ENCODE results near the gene ADGRG2. TPM values are rescaled to one million over a fixed set of nuclear protein-coding genes. Genes with fewer than 3 reads are reported as not detected.

ADGRG2 gene, protein sequence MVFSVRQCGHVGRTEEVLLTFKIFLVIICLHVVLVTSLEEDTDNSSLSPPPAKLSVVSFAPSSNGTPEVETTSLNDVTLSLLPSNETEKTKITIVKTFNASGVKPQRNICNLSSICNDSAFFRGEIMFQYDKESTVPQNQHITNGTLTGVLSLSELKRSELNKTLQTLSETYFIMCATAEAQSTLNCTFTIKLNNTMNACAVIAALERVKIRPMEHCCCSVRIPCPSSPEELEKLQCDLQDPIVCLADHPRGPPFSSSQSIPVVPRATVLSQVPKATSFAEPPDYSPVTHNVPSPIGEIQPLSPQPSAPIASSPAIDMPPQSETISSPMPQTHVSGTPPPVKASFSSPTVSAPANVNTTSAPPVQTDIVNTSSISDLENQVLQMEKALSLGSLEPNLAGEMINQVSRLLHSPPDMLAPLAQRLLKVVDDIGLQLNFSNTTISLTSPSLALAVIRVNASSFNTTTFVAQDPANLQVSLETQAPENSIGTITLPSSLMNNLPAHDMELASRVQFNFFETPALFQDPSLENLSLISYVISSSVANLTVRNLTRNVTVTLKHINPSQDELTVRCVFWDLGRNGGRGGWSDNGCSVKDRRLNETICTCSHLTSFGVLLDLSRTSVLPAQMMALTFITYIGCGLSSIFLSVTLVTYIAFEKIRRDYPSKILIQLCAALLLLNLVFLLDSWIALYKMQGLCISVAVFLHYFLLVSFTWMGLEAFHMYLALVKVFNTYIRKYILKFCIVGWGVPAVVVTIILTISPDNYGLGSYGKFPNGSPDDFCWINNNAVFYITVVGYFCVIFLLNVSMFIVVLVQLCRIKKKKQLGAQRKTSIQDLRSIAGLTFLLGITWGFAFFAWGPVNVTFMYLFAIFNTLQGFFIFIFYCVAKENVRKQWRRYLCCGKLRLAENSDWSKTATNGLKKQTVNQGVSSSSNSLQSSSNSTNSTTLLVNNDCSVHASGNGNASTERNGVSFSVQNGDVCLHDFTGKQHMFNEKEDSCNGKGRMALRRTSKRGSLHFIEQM
- not detected in 2 replicates for total RNA-seq (2014; rRNA removed; shearing (Covaris generic))

DNA sequence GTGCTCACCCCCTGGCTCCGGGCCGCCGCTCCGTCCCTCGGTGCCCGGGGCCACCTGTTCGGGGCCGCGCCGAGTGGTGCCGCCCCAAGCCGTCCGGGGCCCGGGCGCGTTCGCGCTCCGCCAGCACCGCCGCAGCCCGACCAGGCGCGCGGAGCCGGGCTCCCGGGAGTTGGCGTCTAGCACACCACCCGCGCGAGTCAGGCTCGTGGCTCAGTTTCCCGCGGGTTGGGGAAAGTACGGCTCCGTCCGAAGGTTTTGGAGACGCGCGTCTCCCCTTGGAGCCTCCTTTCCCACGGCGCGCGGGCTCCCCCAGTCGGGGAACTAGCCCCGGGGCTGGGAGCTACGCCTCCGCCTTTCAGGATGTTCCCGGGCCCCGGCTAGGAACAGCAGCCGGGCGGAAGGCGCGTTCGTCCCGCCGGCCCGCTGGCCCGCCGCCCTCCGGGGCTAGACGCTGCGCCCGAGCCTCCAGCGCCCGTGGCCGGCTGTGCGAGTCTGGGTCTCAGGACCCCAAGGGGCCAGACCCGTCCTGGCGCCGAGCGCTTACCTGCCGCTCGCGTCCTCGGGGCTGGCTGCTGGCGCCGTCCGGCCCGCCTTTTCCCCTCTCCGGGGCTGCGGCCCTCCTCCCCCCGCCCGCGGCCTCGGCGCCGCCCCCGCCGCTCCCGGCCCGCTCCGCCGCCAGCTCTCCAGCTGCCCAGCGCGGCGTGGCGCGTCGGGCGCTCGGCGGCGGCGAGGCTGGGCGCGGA, at the start of gene ADGRG2:
TSS of gene ADGRG2 (minus strand) at position 571 of the 743 bp plus-strand sequence. CDS start 53,634 bp downstream, outside the sequence.
- in situ Hi-C loops (cut with HindIII; ENCODE audit: low sequenced_read_pairs) = no loop called here
- DNase-seq (ENCODE audit: low spot score) = no peak

DNA sequence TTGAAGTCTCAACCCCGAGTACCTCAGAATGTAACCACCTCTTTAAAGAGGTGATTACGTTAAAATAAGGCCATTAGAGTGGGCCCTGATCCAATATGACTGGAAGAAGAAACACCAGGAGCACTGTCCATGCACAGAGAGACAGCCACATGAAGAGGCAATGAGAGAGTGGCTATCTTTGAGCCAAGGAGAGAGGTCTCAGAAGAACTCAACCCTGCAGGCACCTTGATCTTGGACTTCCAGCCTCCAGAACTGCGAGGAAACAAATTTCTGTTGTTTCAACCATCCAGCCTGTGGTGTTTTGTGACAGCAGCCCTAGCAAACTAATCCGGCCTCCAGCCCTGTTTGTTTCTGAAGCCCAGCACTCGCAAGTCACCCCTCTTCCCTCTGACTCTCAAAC, 46.3 kb upstream of the ADGRG2 start:
- DNase-seq (ENCODE audit: low spot score) = no peak
- in situ Hi-C loops (cut with HindIII; ENCODE audit: low sequenced_read_pairs) = no loop called here

- no peak for DNase-seq (ENCODE audit: low spot score)
- in situ Hi-C loops (cut with HindIII; ENCODE audit: low sequenced_read_pairs) = no loop called here
These were observed 40.6 kb upstream of the ADGRG2 start for GRCh38 chrX:19162851-19163250.

DNA sequence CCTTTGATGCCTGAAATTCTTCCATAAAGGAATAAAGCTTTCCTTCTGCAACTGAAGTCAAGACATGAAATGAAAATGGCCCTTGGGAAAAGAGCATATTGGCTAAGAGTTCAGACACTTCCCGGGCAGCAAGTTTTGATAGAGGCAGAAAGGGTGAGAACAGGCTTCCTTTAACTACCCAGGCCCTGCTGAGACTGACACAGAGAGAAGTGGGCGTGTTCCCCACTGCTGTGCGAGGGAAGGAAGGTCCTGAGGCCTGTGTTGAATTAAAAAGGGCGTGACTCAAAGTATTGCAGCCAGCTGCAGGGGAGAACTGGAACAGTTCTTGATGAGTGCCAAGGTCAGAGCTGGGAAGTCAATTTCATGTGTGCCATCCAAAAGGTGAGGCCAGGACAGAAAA, 33.9 kb upstream of the ADGRG2 start:
- in situ Hi-C loops (cut with HindIII; ENCODE audit: low sequenced_read_pairs) = no loop called here
- no peak for DNase-seq (ENCODE audit: low spot score)

DNA sequence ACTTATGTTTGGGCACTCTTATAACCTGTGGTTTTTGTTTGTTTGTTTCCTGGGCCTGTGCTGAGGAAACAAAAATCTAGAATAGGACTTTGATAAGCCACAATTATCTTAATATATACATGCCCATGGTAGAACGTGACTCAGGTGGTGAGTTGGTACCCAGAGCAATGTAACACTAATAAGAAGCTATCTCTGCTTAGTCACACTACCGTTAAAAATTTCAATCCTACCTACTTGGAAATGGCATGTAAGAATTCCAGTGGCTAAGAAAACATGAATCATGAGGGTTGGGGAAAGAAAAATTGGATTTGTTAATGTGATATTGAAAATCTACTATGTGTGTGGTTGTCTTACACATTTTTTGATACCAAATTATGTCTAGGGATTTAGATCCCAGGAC, 30.5 kb upstream of the ADGRG2 start:
- DNase-seq (ENCODE audit: low spot score) = no peak
- in situ Hi-C loops (cut with HindIII; ENCODE audit: low sequenced_read_pairs) = no loop called here

DNA sequence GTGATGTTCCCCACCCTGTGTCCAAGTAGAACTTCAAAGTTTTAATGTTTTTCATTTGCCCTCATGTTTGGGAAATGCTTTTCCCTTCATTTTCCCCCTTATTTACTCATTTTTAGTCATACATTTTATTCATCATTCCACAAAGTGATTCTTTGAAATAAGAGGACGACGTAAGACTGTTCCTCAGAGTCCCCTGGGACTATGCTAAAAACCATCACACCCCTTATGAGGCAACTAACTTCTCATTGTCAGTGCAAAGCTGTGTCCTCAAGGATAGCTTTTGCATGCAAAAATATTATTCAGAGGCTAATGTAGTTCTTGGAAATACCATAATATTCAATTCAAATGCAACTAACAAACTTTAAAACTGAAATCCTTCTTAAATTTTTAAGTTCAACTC, 14.8 kb upstream of the ADGRG2 start:
- in situ Hi-C loops (cut with HindIII; ENCODE audit: low sequenced_read_pairs) = no loop called here
- DNase-seq (ENCODE audit: low spot score) = no peak

- DNase-seq (ENCODE audit: low spot score) = no peak
- in situ Hi-C loops (cut with HindIII; ENCODE audit: low sequenced_read_pairs) = no loop called here
These were observed 11.5 kb upstream of the ADGRG2 start for GRCh38 chrX:19133784-19134183.

DNA sequence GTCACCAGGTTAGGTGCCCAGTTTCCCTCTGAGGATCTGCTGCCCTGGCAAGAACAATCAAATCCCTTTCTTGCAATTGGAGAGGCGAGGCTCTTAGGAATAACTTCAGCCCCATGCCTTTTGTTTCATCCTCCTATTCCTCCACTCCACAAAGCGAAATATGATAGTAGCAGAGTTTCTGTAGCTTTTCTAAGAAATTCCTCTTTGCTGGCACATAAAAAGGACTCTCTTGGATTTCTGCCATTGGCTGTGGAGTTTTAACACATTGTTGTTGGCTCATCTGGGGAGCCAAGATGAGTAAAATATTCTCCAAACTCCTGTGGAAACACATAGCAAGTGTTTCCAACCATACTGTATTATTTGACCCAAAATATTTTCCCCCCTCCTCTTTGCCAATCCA, 11.0 kb upstream of the ADGRG2 start:
- in situ Hi-C loops (cut with HindIII; ENCODE audit: low sequenced_read_pairs) = no loop called here
- DNase-seq (ENCODE audit: low spot score) = no peak

GRCh38 chrX:19130628-19131027, 8.4 kb upstream of the ADGRG2 start:
- in situ Hi-C loops (cut with HindIII; ENCODE audit: low sequenced_read_pairs) = no loop called here
- DNase-seq (ENCODE audit: low spot score) = no peak

GRCh38 chrX:19129694-19130093, 7.4 kb upstream of the ADGRG2 start:
- in situ Hi-C loops (cut with HindIII; ENCODE audit: low sequenced_read_pairs) = no loop called here
- no peak for DNase-seq (ENCODE audit: low spot score)

GRCh38 chrX:19127649-19128168, 5.4 kb upstream of the ADGRG2 start:
- no peak for DNase-seq (ENCODE audit: low spot score)
- in situ Hi-C loops (cut with HindIII; ENCODE audit: low sequenced_read_pairs) = no loop called here

GRCh38 chrX:19122641-19123009, 357 bp upstream of the ADGRG2 start:
- DNase-seq (ENCODE audit: low spot score) = no peak
- in situ Hi-C loops (cut with HindIII; ENCODE audit: low sequenced_read_pairs) = no loop called here

DNA sequence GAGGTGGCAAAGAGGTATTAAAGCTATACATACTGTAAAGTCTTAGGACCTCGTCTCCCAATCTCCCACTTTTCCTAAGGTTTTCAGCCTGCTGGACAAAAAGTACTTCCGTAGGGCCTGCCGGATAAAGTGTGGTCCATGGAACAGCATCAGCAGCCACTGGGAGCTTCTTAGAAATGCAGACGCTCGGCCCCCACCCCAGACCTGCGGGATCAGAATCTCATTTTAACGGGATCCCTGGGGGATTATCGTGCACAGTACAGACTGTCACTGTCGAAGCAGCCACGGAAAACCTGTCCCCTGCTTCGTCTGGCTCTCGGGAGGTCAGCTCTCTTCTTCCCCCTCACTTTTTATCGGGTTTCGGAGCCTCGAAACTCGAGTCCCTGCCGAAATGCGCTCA, 802 bp downstream of the ADGRG2 start:
- in situ Hi-C loops (cut with HindIII; ENCODE audit: low sequenced_read_pairs) = no loop called here
- no peak for DNase-seq (ENCODE audit: low spot score)

GRCh38 chrX:19110642-19111041, 11.6 kb downstream of the ADGRG2 start:
- DNase-seq (ENCODE audit: low spot score) = no peak
- in situ Hi-C loops (cut with HindIII; ENCODE audit: low sequenced_read_pairs) = no loop called here

GRCh38 chrX:19107035-19107434, 15.2 kb downstream of the ADGRG2 start:
- in situ Hi-C loops (cut with HindIII; ENCODE audit: low sequenced_read_pairs) = no loop called here
- DNase-seq (ENCODE audit: low spot score) = no peak

DNA sequence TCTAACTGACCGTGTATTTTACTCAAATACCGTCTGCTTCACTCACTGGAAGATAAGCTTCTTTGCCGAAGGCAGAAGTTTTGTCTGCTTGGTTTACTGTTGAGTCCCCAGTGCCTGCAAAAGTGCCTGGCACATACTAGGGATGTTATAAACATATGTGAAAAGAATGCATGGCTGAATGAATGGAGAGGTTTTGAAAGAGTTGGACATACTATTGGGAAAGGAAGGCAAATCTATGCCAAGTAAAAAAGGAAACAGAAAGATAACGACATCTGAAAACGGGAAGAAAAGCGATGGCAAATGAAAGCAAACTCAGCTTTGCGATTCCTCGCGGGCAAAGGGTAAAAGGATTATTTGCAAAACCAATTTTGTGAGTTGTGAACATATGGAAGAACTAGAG, 21.7 kb downstream of the ADGRG2 start:
- no peak for DNase-seq (ENCODE audit: low spot score)
- in situ Hi-C loops (cut with HindIII; ENCODE audit: low sequenced_read_pairs) = no loop called here

DNA sequence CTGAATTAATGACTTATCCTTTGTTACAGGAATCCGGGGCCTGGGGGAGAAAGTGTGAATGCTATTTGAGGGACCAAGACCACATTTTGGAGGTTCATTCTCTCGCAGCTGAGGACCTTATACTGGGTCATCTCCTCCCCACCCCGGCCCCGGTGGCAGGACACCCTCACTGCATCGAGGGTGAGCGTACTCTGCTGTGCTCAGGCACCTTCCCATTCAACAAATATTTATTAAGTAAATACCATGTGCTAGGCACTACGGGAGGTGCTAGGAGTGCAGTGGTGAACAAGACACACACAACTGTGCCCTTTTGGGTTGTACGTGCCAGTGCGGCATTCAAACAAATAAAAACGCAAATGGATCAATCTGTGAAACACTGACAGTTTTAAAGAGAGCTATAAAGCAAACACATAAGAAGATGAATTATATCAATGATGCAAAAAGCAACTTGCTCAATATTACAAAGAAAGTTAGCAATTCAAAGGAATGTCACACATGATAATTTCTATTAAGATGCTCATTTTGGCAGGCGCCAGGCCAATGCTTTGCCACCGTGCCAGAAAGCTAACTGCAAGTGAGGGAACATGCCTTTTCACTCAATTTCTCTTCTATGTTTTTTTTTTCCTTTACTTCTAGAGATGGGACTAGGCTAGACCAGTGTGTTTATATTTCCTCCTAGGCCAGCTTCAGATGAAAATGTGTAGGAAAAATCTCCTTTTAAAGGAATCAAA, 24.6 kb downstream of the ADGRG2 start:
- no peak for DNase-seq (ENCODE audit: low spot score)
- in situ Hi-C loops (cut with HindIII; ENCODE audit: low sequenced_read_pairs) = no loop called here

GRCh38 chrX:19096586-19096985, 25.7 kb downstream of the ADGRG2 start:
- in situ Hi-C loops (cut with HindIII; ENCODE audit: low sequenced_read_pairs) = no loop called here
- DNase-seq (ENCODE audit: low spot score) = no peak

- no peak for DNase-seq (ENCODE audit: low spot score)
- in situ Hi-C loops (cut with HindIII; ENCODE audit: low sequenced_read_pairs) = no loop called here
These were observed 27.6 kb downstream of the ADGRG2 start for GRCh38 chrX:19094654-19095053.
